ENCODE results near the gene BCAS3. TPM values are rescaled to one million over a fixed set of nuclear protein-coding genes. Genes with fewer than 3 reads are reported as not detected.

The BCAS3 gene
- total RNA-seq, 4 donors from 2014 or later, result 20.7 to 76.3 (median 39.8) TPM

DNA sequence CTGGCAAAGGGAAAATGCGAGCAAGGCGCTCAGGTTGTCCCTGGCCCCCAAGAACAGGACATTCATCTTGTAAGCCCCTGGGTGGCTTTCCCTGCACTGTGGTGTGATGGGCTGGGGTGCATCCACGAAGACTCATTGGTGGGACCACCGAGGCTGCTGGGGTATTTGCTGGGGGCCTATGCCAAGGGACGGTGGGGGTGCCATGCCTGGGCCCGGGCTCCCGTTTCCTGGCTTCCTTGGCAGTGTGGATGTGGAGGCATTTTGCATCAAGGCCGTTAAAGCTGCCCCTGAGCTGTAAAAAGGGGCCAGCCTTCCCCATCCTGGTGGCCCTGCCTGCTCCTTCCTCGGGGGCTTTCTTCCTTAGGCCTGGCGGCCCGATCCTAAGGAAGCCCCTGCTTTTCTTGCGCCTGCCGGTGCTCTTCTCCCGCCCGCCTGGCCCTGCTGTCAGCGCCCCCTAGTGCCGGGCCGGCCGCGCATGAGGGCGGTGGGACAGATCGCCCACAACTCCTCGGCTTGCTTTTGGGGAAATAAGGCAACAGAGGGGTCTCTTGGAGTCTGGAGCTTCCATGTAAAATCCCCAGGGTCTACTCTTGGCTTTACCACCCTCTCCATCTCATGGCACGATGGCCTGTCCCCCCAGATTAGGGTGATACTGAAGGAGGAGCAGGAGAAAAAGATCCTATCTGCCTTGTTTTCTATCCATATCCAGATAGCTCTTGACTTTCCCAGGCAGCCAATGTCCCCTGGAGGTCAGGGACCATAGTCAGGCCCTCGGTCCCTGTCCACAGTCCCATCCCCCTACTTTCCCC lies 712.2 kb downstream of the BCAS3 start:
- WGBS, 2 donors (ENCODE audit: low coverage in 1 of 2), result 23% methylated on average over 25 of the region's 25 CpGs; no CpG with 5 or more reads in 1 of the 2 donors
- peaks cover 8% of the 10 kb centered on the region for H3K27me3 ChIP-seq
- H3K27ac ChIP-seq, result no peak overlapping the region
- H3K4me1 ChIP-seq, result peaks cover 0 to 7% (median 2%) of the 10 kb centered on the region in 4 donors
- no peaks in the 10 kb centered on the region for H3K9me3 ChIP-seq
- peak; percentile 40 for DNase-seq
- no peak overlapping the region for H3K4me3 ChIP-seq
- intact Hi-C loops (cut with DNase I; ENCODE audit: low total_unique reads), result no loop called here
- no peaks in the 10 kb centered on the region for H3K36me3 ChIP-seq
- in situ Hi-C loops (cut with MboI; ENCODE audit: low pct_ligation_motif_present in 1 of 4, low pct_unique_long_range_greater_than_20kb in 1 of 4, low sequenced_read_pairs in 3 of 4), result loop anchor here (5.0 to 25.0 kb wide), 7 partner anchors 153 to 678 kb away; no protein-coding TSS in a partner anchor
- TF ChIP-seq, protein P1, sequence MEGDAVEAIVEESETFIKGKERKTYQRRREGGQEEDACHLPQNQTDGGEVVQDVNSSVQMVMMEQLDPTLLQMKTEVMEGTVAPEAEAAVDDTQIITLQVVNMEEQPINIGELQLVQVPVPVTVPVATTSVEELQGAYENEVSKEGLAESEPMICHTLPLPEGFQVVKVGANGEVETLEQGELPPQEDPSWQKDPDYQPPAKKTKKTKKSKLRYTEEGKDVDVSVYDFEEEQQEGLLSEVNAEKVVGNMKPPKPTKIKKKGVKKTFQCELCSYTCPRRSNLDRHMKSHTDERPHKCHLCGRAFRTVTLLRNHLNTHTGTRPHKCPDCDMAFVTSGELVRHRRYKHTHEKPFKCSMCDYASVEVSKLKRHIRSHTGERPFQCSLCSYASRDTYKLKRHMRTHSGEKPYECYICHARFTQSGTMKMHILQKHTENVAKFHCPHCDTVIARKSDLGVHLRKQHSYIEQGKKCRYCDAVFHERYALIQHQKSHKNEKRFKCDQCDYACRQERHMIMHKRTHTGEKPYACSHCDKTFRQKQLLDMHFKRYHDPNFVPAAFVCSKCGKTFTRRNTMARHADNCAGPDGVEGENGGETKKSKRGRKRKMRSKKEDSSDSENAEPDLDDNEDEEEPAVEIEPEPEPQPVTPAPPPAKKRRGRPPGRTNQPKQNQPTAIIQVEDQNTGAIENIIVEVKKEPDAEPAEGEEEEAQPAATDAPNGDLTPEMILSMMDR (IDR thresholded peaks at IDR 0.05), result peak; percentile 75 to 87 (median 82)
- no peak for TF ChIP-seq POLR2AphosphoS5 (IDR thresholded peaks at IDR 0.05)

GRCh38 chr17:61390479-61390791 lies 712.8 kb downstream of the BCAS3 start:
- H3K36me3 ChIP-seq, result no peaks in the 10 kb centered on the region
- H3K4me1 ChIP-seq, result peaks cover 0 to 7% (median 2%) of the 10 kb centered on the region in 4 donors
- DNase-seq, result no peak
- no peak overlapping the region for H3K27ac ChIP-seq
- WGBS, 2 donors (ENCODE audit: low coverage in 1 of 2), result 87% methylated on average over 11 of the region's 11 CpGs; no CpG with 5 or more reads in 1 of the 2 donors
- intact Hi-C loops (cut with DNase I; ENCODE audit: low total_unique reads), result no loop called here
- no peak overlapping the region for H3K4me3 ChIP-seq
- in situ Hi-C loops (cut with MboI; ENCODE audit: low pct_ligation_motif_present in 1 of 4, low pct_unique_long_range_greater_than_20kb in 1 of 4, low sequenced_read_pairs in 3 of 4), result loop anchor here (5.0 to 25.0 kb wide), 6 partner anchors 153 to 678 kb away; no protein-coding TSS in a partner anchor
- no peaks in the 10 kb centered on the region for H3K9me3 ChIP-seq
- H3K27me3 ChIP-seq, result peaks cover 13% of the 10 kb centered on the region
- TF ChIP-seq POLR2A (IDR thresholded peaks at IDR 0.05) (no peak), POLR2AphosphoS5 (IDR thresholded peaks at IDR 0.05) (no peak), EP300 (IDR thresholded peaks at IDR 0.05; ENCODE audit: low read depth) (no peak)
- TF ChIP-seq, protein P1 (IDR thresholded peaks at IDR 0.05), result no peak

DNA sequence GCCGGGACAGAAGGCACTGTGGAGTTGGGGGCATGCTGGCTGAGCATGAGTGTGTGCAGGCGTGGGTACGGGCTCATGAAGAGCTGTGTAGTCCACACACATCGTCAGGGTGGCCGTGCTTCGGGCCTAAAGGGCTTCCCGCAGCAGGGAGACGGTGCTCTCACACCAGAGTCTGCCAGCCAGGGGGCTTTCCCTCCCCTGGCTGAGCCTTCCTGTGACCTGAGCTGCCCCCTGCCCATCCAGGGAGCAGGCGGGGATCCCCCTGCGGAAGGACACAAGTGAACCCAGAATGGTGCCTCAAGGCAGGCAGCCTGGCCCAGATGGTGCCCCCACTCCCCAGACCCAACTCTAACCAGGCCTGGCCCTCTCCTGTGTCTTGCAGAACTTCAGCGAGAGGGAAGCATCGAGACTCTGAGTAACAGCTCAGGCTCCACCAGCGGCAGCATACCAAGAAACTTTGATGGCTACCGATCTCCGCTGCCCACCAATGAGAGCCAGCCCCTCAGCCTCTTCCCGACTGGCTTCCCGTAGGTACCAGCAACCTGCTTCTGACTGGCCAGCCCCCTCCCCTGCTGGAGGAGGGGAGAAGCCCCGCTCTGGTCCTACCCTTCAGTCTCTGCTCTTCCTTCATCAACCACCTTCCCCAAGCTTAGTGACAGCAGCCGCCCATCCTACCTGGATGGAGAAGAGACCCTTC lies 714.1 kb downstream of the BCAS3 start:
- 88% methylated on average over 19 of the region's 19 CpGs; no CpG with 5 or more reads in 1 of the 2 donors for WGBS, 2 donors (ENCODE audit: low coverage in 1 of 2)
- Histone ChIP-seq H3K27ac (no peak overlapping the region), H3K27me3 (peaks cover 26% of the 10 kb centered on the region), H3K4me3 (no peak overlapping the region), H3K9me3 (no peaks in the 10 kb centered on the region), H3K4me1 (peaks cover 0 to 13% (median 9%) of the 10 kb centered on the region in 4 donors), H3K36me3 (no peaks in the 10 kb centered on the region)
- in situ Hi-C loops (cut with MboI; ENCODE audit: low pct_ligation_motif_present in 1 of 4, low pct_unique_long_range_greater_than_20kb in 1 of 4, low sequenced_read_pairs in 3 of 4), result loop anchor here (5.0 to 25.0 kb wide), 6 partner anchors 154 to 679 kb away; no protein-coding TSS in a partner anchor
- intact Hi-C loops (cut with DNase I; ENCODE audit: low total_unique reads), result no loop called here
- DNase-seq, result no peak
- no peak for TF ChIP-seq POLR2A (IDR thresholded peaks at IDR 0.05)

- in situ Hi-C loops (cut with MboI; ENCODE audit: low pct_ligation_motif_present in 1 of 4, low pct_unique_long_range_greater_than_20kb in 1 of 4, low sequenced_read_pairs in 3 of 4), result loop anchor here (5.0 to 25.0 kb wide), 6 partner anchors 155 to 680 kb away; no protein-coding TSS in a partner anchor
- Histone ChIP-seq H3K9me3 (no peaks in the 10 kb centered on the region), H3K27ac (no peak overlapping the region), H3K4me1 (peaks cover 5 to 23% (median 18%) of the 10 kb centered on the region in 4 donors), H3K4me3 (no peak overlapping the region), H3K36me3 (no peaks in the 10 kb centered on the region), H3K27me3 (peaks cover 36% of the 10 kb centered on the region)
- WGBS, 2 donors (ENCODE audit: low coverage in 1 of 2), result 90% methylated on average over 3 of the region's 3 CpGs; no CpG with 5 or more reads in 1 of the 2 donors
- intact Hi-C loops (cut with DNase I; ENCODE audit: low total_unique reads), result no loop called here
- DNase-seq, result no peak
- TF ChIP-seq EP300 (IDR thresholded peaks at IDR 0.05; ENCODE audit: low read depth) (no peak), POLR2AphosphoS5 (IDR thresholded peaks at IDR 0.05) (no peak), POLR2A (IDR thresholded peaks at IDR 0.05) (no peak)
- TF ChIP-seq, protein P1 (IDR thresholded peaks at IDR 0.05), result no peak
Observed at GRCh38 chr17:61392679-61393078, 715.0 kb downstream of the BCAS3 start.

Data from transverse colon (tissue), 4 donors.